ENCODE measurements around the gene DNASE1L2. TPM values are rescaled to one million over a fixed set of nuclear protein-coding genes. Genes with fewer than 3 reads are reported as not detected.

DNASE1L2 gene
- total RNA-seq, 4 donors from 2014 or later, result 0.34 to 0.82 TPM; not detected in 2

DNA sequence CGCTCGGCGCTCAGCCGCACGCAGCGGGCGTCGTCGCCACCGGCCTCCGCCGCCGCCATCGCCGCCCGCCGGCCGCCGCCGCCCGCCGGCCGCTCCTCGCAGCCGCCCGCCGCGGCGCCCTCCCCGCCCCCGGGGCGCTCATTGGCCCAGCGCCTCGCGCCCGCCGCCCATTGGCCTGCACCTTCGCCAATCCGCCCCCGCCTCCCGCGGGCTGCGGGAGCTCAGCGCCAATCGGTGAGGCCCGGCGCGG, 21.6 kb upstream of the DNASE1L2 start, which contains the start of gene PGP:
PGP (minus strand) TSS at position 122 of the 250 bp plus-strand sequence; CDS start at position 59, 63 bp downstream.
- TF ChIP-seq, protein P1, sequence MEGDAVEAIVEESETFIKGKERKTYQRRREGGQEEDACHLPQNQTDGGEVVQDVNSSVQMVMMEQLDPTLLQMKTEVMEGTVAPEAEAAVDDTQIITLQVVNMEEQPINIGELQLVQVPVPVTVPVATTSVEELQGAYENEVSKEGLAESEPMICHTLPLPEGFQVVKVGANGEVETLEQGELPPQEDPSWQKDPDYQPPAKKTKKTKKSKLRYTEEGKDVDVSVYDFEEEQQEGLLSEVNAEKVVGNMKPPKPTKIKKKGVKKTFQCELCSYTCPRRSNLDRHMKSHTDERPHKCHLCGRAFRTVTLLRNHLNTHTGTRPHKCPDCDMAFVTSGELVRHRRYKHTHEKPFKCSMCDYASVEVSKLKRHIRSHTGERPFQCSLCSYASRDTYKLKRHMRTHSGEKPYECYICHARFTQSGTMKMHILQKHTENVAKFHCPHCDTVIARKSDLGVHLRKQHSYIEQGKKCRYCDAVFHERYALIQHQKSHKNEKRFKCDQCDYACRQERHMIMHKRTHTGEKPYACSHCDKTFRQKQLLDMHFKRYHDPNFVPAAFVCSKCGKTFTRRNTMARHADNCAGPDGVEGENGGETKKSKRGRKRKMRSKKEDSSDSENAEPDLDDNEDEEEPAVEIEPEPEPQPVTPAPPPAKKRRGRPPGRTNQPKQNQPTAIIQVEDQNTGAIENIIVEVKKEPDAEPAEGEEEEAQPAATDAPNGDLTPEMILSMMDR (IDR thresholded peaks at IDR 0.05; ENCODE audit: low read depth), result no peak

DNA sequence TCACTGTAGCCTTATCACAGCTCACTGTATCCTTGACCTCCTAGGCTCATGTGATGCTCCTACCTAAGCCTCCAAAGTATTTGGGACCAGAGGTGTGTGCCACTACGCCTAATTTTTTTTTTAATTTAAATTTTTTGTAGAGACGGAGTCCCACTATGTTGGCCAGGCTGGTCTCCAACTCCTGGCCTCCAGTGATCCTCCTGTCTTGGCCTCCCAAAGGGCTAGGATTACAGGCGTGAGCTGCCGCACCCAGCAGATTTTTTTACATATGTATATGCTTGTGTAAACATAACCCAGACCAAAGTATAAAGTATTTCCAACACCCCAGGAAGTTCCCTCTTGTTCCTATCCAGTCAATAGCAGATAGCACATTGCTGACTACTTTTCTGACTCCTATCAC, 19.9 kb upstream of the DNASE1L2 start:
- TF ChIP-seq, protein P1 (IDR thresholded peaks at IDR 0.05; ENCODE audit: low read depth), result no peak

DNA sequence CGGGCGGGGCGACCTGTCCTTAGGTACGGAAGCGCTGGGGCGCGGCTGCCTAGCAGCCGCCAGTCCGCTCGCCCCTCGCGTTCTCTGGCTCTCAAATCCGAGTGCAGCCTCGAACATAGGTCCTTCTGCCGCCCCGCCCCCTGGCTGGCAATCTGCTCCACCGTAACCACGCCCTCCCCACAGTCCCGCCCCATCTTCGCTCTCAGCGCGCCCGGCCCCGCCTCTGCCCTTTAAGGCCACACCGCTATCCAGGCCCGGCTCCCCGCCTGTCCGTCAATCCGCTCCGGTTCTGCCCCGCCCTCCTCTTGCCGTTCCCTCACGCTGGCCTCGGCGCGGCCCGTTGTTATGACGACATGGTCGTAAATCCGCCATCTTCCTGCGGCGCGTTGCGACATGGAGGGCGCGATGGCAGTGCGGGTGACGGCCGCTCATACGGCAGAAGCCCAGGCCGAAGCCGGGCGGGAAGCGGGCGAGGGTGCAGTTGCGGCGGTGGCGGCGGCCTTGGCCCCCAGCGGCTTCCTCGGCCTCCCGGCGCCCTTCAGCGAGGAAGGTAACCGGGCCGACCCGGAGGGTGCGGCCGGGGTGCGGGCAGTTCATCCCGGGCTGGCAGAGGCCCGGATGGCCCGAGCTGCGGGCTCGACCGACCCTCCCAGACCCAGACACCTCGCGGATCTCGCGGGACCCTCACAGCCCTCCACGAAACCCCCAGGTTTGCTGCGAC, 12.9 kb upstream of the DNASE1L2 start, which contains the start of gene E4F1:
E4F1 (plus strand) TSS at position 371 of the 721 bp plus-strand sequence; CDS start at position 394, 23 bp downstream.
- TF ChIP-seq, protein P1 (IDR thresholded peaks at IDR 0.05; ENCODE audit: low read depth), result no peak

DNA sequence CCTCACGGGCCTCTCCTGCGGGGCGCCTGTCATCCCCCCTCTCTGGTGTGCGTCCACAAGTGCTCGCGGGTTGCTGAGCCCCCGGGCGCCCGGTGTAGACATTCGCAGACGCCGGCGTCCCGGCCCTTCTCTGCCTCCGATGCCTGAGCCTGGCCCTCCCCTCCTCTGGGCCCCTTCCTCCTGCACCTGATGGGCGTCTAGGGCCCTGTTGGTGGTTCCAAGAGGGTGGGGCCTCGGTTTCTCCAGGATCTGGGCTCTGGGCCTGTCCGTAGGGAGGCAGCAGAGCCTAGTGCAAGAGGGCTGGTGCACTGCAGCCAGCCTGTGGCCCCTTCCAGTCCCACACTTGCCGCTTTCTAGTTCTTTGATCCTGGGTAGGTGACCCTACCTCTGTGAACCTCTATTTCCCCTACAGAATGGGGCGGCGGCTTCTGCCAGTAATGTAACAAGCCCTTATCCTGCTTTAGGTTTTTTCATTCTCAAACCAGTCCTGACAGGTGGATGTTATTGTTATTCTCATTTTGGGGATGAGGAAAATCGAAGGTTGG, 12.2 kb upstream of the DNASE1L2 start:
- TF ChIP-seq, protein P1 (IDR thresholded peaks at IDR 0.05; ENCODE audit: low read depth), result no peak

DNA sequence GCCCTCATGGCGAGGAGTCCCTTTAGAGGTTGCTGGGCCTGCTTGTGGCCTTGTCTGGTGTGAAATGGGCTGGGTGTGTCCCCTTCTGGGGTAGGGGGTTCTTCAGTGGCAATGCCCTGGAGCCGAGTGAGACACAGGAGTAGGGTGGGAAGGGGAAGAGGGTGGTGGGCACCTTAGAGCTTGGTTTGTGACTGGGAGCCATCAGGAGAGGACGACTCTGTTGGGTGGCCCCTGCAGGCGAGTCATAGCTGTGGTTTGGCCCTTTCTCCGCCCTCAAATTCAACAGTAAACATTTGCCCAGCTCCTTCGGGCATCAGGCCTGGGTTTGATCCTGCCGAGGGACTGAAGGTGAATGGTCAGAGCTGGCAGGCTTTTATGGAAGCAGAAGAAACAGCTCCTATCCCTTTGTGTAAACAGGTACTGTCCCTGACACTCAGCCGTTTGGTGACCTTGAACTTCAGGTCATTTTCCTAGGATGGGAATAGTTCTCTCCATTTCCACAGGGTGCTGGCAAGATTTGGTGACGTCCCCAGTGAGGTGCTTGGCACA, 9.9 kb upstream of the DNASE1L2 start:
- TF ChIP-seq, protein P1 (IDR thresholded peaks at IDR 0.05; ENCODE audit: low read depth), result no peak

DNA sequence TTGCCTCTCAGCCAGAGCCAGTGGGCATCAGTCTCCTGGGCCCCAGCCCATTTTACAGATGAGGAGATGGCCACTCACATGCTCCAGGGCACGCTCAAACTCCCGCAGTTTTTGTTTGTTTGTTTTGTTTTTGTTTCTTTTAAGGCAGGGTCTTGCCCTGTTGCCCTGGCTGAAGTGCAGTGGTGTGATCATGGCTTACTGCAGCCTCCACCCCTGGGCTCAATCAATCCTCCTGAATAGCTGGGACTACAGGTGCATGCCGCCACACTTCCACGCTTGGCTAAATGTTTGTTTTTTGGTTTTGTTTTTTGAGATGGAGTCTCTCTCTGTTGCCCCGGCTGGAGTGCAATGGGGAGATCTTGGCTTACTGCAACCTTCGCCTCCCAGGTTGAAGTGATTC, 9.3 kb upstream of the DNASE1L2 start:
- TF ChIP-seq, protein P1 (IDR thresholded peaks at IDR 0.05; ENCODE audit: low read depth), result no peak

DNA sequence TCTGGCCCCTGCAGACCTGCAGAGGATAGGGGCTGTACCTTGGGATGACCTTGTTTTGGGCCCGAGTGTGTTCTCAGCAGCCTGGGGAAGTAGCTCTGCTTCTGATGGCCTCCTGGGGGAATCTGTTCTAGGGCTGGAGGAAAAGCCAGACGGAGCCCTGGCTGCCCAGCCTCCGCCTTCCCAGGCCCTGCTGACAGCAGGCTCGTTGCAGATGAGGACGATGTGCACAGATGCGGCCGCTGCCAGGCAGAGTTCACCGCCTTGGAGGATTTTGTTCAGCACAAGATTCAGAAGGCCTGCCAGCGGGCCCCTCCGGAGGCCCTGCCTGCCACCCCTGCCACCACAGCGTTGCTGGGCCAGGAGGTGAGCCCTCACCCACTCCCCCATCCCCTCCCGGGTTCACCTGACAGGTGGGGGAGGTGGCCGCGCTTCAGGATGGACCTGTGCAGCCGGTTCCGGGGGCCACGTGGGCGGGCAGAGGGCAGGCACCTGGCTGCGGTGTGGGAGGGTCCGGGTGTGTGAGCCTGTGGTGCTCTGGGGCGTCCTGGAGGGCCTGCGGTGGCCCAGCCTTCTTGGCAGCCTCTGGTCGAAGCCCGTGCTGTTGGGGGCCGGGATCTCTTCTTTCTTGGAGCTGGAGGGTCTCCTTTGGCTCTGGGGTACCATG, 8.0 kb upstream of the DNASE1L2 start:
- TF ChIP-seq, protein P1 (IDR thresholded peaks at IDR 0.05; ENCODE audit: low read depth), result no peak

All from subcutaneous adipose tissue (tissue), 4 donors.